Stomach (tissue), 4 donors: Measurements from ENCODE around the gene MCRIP1.

Source experiments
- CTCF ChIP-seq, 7 experiments: fragments of 450-650 bp in 4 of 7; fragments of 200-600 bp in 3 of 7; sonication (generic) in 3 of 7; IDR thresholded peaks; one replicate each; pipeline ENCODE4 v1.5.1; 2016 to 2019; ENCODE audit warnings: antibody characterized with exemption in 7 of 7, control low read depth in 2 of 7, mild to moderate bottlenecking in 1 of 7
- POLR2AphosphoS5 ChIP-seq, 3 donors: sonication (generic); formaldehyde crosslinking; IDR thresholded peaks; one replicate each; pipeline ENCODE4 v1.6.1; 2016; ENCODE audit warnings: antibody characterized with exemption in 3 of 3

- no peak for TF ChIP-seq POLR2AphosphoS5 (IDR thresholded peaks at IDR 0.05)
- no peak for TF ChIP-seq CTCF (IDR thresholded peaks at IDR 0.05)
Observed at GRCh38 chr17:81838753-81839255, 5.7 kb upstream of the MCRIP1 start.
